GM23248 (cell line): ENCODE data around the gene NGF.

Source experiments
- EZH2 ChIP-seq: fragments of 200-600 bp; sonication (generic); IDR thresholded peaks from 2 replicates; pipeline ENCODE4 v1.6.1; 2018; ENCODE audit warnings: antibody characterized with exemption, mild to moderate bottlenecking; ENCODE audit not compliant: insufficient read depth, poor library complexity, severe bottlenecking
- EZH2phosphoT487 ChIP-seq: fragments of 200-600 bp; sonication (generic); IDR thresholded peaks from 2 replicates; pipeline ENCODE4 v1.6.1; 2018; ENCODE audit warnings: antibody characterized with exemption, moderate library complexity, mild to moderate bottlenecking, low read depth; ENCODE audit not compliant: insufficient read depth

DNA sequence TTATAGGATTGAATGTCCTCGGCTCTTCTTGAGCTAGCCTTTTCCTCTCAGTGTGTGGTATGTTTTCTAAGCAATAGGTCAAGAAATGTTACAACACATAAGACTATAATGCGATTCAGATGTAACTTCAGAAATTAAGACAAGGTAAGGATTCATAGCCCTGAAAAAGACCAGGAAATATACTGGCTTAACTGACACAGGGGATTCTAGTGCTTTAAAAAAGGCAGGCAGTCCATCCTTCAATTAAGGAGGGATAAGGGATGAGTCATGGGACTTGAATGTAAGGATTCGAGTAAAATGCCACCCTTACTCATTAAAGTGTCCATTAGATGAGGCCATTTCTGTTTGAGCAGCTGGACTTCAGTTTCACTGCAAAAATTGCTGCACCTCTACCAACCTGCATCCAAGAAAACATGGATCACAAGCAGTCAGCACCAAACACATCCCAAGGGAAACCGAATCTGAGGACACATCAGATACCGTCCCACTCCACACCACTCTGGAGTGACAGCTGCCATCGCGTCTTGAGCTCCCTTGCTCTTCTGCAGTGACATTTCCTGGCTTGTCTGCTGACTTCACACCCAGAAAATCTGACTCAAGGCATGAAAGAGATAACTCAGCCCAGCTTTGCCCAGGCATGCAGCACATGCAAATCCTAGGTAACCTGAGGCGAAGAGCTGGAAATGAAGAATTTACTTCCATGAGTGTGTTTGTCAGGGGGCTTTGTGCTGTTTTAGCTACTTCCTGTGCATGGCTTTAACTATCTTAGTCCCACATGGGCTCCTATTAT, 37.8 kb downstream of the NGF start:
- TF ChIP-seq EZH2: no peak
- TF ChIP-seq EZH2phosphoT487: no peak
